Left lung (tissue), 10 donors: ENCODE results near the gene CSNK1D. TPM values are rescaled to one million over a fixed set of nuclear protein-coding genes. Genes with fewer than 3 reads are reported as not detected.
"Not testable (repeated sequence)": the region's sequence is repeated elsewhere in the genome, so short reads cannot be mapped to it uniquely, and the experiment has no call there.

Source experiments
- ATAC-seq: fragments of 200-7000 bp; cut with Tn5 transposase; one replicate; pipeline ENCODE4 v1.9.1; 2020; ENCODE audit warnings: moderate library complexity
- DNase-seq, 4 donors: peaks; one replicate each; pipeline ENCODE4 v3.0.0-alpha.2; 2013 to 2020
- H3K27ac ChIP-seq, 2 donors: fragments of 200-600 bp; sonication (generic) in 1 of 2; one replicate each; pipeline versions ENCODE4 v1.5.0 to v1.8.0; 2020 to 2021
- H3K27me3 ChIP-seq, 2 donors: fragments of 200-600 bp; sonication (generic) in 1 of 2; one replicate each; pipeline versions ENCODE4 v1.5.0 to v1.8.0; 2020 to 2021
- H3K36me3 ChIP-seq, 2 donors: fragments of 200-600 bp; sonication (generic) in 1 of 2; one replicate each; pipeline versions ENCODE4 v1.5.0 to v1.8.0; 2020 to 2021
- H3K4me1 ChIP-seq, 2 donors: fragments of 200-600 bp; one replicate each; pipeline ENCODE4 v1.8.0; 2021
- H3K4me3 ChIP-seq, 2 donors: fragments of 200-600 bp; sonication (generic) in 1 of 2; one replicate each; pipeline versions ENCODE4 v1.5.0 to v1.8.0; 2020 to 2021; ENCODE audit warnings: mild to moderate bottlenecking in 1 of 2
- H3K9me3 ChIP-seq, 2 donors: fragments of 200-600 bp; sonication (generic) in 1 of 2; one replicate each; pipeline versions ENCODE4 v1.5.0 to v1.8.0; 2020 to 2021
- CTCF ChIP-seq, 2 donors: fragments of 200-600 bp; sonication (generic) in 1 of 2; IDR thresholded peaks; one replicate each; pipeline versions ENCODE4 v1.5.0 to v1.8.0; 2021; ENCODE audit warnings: antibody characterized with exemption in 2 of 2
- intact Hi-C, 2 donors: fragments of 100-400 bp; cut with DNase I; formaldehyde crosslinking; loops; one replicate each; pipeline versions ENCODE4 v1.11.2 to v1.14.2; 2022
- polyA plus RNA-seq, 6 donors: library from polyadenylated mRNA; unstranded; fragments of 120-200 nt; gene quantifications; one replicate each; pipeline ENCODE4 v1.2.1, GENCODE V29; 2013; ENCODE audit not compliant: insufficient read length in 6 of 6
- total RNA-seq, 2 donors: library from RNA; stranded (reverse); fragmentation: NEBNext Ultra II Directional; extraction: Animal tissue kit (Norgen Biotek cat#: 25700); gene quantifications; one replicate each; pipeline ENCODE4 v1.2.1, GENCODE V29; 2021
- donor health status: DM: no; HTN: yes; CAD: no.
- donor health status: DM: no; HTN: no; CAD: no.

CSNK1D gene
- total and polyA plus RNA-seq, 8 donors = 101 to 160 (median 122) TPM

GRCh38 chr17:82263641-82264040, 9.9 kb downstream of the CSNK1D start:
- no peak for TF ChIP-seq CTCF (IDR thresholded peaks at IDR 0.05)
- ATAC-seq (peak; percentile 52), DNase-seq (peak in 2 of 4 donors; percentile 59 to 74)
- Histone ChIP-seq H3K4me3 (no peak overlapping the region), H3K9me3 (no peaks in the 10 kb centered on the region), H3K27ac (peak overlapping the region in 1 of 2 donors; percentile 48), H3K36me3 (peaks cover 0 to 78% of the 10 kb centered on the region in 2 donors), H3K27me3 (no peaks in the 10 kb centered on the region), H3K4me1 (peaks cover 24 to 32% of the 10 kb centered on the region in 2 donors)
- intact Hi-C loops = no loop called here

GRCh38 chr17:82262344-82262743, 11.2 kb downstream of the CSNK1D start:
- Histone ChIP-seq H3K9me3 (no peaks in the 10 kb centered on the region), H3K4me3 (no peak overlapping the region), H3K4me1 (peaks cover 13 to 19% of the 10 kb centered on the region in 2 donors), H3K27ac (peak overlapping the region in 1 of 2 donors; percentile 2), H3K27me3 (no peaks in the 10 kb centered on the region), H3K36me3 (peaks cover 0 to 88% of the 10 kb centered on the region in 2 donors)
- no peak for DNase-seq
- no peak for TF ChIP-seq CTCF (IDR thresholded peaks at IDR 0.05)
- intact Hi-C loops = no loop called here
- no peak for ATAC-seq

DNA sequence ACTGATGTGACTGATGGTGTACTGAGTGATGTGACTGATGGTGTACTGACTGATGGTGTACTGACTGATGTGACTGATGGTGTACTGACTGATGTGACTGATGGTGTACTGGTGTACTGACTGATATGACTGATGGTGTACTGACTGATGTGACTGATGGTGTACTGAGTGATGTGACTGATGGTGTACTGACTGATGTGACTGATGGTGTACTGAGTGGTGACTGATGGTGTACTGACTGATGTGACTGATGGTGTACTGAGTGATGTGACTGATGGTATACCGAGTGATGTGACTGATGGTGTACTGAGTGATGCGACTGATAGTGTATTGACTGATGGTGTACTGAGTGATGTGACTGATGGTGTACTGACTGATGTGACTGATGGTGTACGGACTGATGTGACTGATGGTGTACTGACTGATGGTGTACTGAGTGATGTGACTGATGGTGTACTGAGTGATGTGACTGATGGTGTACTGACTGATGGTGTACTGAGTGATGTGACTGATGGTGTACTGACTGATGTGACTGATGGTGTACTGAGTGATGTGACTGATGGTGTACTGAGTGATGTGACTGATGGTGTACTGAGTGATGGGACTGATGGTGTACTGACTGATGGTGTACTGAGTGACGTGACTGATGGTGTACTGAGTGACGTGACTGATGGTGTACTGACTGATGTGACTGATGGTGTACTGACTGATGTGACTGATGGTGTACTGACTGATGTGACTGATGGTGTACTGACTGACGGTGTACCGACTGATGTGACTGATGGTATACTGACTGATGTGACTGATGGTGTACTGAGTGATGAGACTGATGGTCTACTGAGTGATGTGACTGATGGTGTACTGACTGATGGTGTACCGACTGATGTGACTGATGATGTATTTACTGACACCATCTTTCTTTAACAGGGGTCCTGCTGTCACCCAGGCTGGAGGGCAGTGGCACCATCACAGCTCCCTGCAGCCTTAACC, 13.2 kb downstream of the CSNK1D start:
- H3K27me3 ChIP-seq, H3K9me3 ChIP-seq, H3K27ac ChIP-seq, H3K4me1 ChIP-seq, intact Hi-C loops, ATAC-seq, H3K4me3 ChIP-seq: not testable (repeated sequence)
- DNase-seq = peak in 1 of 4 donors; percentile 5
- H3K36me3 ChIP-seq = peaks cover 1 to 94% of the 10 kb centered on the region in 2 donors

GRCh38 chr17:82258555-82258954, 14.9 kb downstream of the CSNK1D start:
- intact Hi-C loops = no loop called here
- H3K36me3 ChIP-seq = peaks cover 3 to 82% of the 10 kb centered on the region in 2 donors
- TF ChIP-seq CTCF (IDR thresholded peaks at IDR 0.05) = no peak

DNA sequence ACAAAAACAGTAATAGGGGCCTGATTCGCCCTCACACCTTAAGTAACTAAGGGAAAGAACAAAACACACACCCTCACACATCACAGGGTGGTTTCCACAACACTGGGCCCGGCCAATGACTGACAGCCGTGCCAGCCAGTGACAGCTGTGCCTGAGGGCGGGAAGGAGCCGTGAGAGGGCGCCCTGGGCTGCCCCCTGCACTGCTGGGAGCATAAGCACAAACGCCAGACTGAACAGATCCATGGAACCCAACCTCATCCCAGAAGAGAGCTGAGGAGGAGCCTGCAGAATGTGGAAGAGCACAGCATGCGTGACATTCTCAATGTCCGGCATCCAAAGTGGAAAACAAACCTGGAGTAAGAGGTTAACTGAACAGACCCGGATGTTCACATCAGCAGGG, 16.0 kb downstream of the CSNK1D start:
- Histone ChIP-seq H3K4me3 (no peak overlapping the region), H3K36me3 (peaks cover 3 to 82% of the 10 kb centered on the region in 2 donors), H3K27me3 (no peaks in the 10 kb centered on the region), H3K9me3 (no peaks in the 10 kb centered on the region), H3K27ac (no peak overlapping the region), H3K4me1 (no peaks in the 10 kb centered on the region)
- no peak for TF ChIP-seq CTCF (IDR thresholded peaks at IDR 0.05)
- intact Hi-C loops = no loop called here
- DNase-seq (peak in 1 of 4 donors; percentile 63), ATAC-seq (peak; percentile 72)

More at GRCh38 chr17:82258555-82258954, 14.9 kb downstream of the CSNK1D start:
- H3K27ac ChIP-seq = no peak overlapping the region
- H3K27me3 ChIP-seq = no peaks in the 10 kb centered on the region
- H3K9me3 ChIP-seq = no peaks in the 10 kb centered on the region
- no peak overlapping the region for H3K4me3 ChIP-seq
- no peaks in the 10 kb centered on the region for H3K4me1 ChIP-seq
- ATAC-seq (no peak), DNase-seq (no peak)
